Upper lobe of left lung (tissue), 6 donors: ENCODE results near the gene MACROH2A2. TPM values are rescaled to one million over a fixed set of nuclear protein-coding genes. Genes with fewer than 3 reads are reported as not detected.
"Not testable (repeated sequence)": the region's sequence is repeated elsewhere in the genome, so short reads cannot be mapped to it uniquely, and the experiment has no call there.

Source experiments
- ATAC-seq, 2 donors: fragments of 200-7000 bp; cut with Tn5 transposase; one replicate each; pipeline ENCODE4 v1.9.1; 2022; ENCODE audit warnings: mild to moderate bottlenecking in 2 of 2, moderate library complexity in 2 of 2; ENCODE audit not compliant: low FRiP score in 2 of 2
- DNase-seq, 2 donors: peaks; one replicate each; pipeline ENCODE4 v3.0.0-alpha.2; 2019 to 2020
- H3K27ac ChIP-seq, 4 donors: fragments of 200-600 bp; sonication (generic); one replicate each; pipeline ENCODE4 v1.5.1; 2016 to 2019
- H3K27me3 ChIP-seq, 4 donors: fragments of 200-600 bp; sonication (generic); one replicate each; pipeline ENCODE4 v1.5.1; 2017 to 2019
- H3K36me3 ChIP-seq, 4 donors: fragments of 200-600 bp; sonication (generic); one replicate each; pipeline ENCODE4 v1.5.1; 2016 to 2019
- H3K4me1 ChIP-seq, 4 donors: fragments of 200-600 bp; sonication (generic); one replicate each; pipeline ENCODE4 v1.5.1; 2018 to 2019
- H3K4me3 ChIP-seq, 4 donors: fragments of 200-600 bp; sonication (generic); one replicate each; pipeline ENCODE4 v1.5.1; 2017 to 2019; ENCODE audit warnings: mild to moderate bottlenecking in 2 of 4, moderate library complexity in 1 of 4
- H3K9me3 ChIP-seq, 4 donors: fragments of 200-600 bp; sonication (generic); one replicate each; pipeline ENCODE4 v1.5.1; 2018 to 2019
- CTCF ChIP-seq, 6 experiments: fragments of 450-650 bp in 4 of 6; fragments of 200-600 bp in 2 of 6; sonication (generic) in 2 of 6; IDR thresholded peaks; one replicate each; pipeline ENCODE4 v1.5.1; 2016 to 2019; ENCODE audit warnings: antibody characterized with exemption in 6 of 6
- EP300 ChIP-seq, 4 donors: sonication (generic); formaldehyde crosslinking; IDR thresholded peaks; one replicate each; pipeline ENCODE4 v1.5.1; 2017; ENCODE audit warnings: antibody characterized with exemption in 4 of 4, control low read depth in 2 of 4
- POLR2A ChIP-seq, 4 donors: fragments of 450-650 bp; IDR thresholded peaks; one replicate each; pipeline ENCODE4 v1.5.1; 2016 to 2017; ENCODE audit warnings: antibody characterized with exemption in 4 of 4, mild to moderate bottlenecking in 2 of 4
- POLR2AphosphoS5 ChIP-seq, 2 donors: sonication (generic); formaldehyde crosslinking; IDR thresholded peaks; one replicate each; pipeline ENCODE4 v1.5.1; 2017; ENCODE audit warnings: antibody characterized with exemption in 2 of 2
- WGBS, 2 donors: methylation state at CpG; one replicate each; pipeline ENCODE4 v1.1.5; 2017 to 2018; 5-methylcytosine and 5-hydroxymethylcytosine counted together
- total RNA-seq, 6 donors: library from RNA; depleted of rRNA in 4 of 6; stranded (reverse); fragments of >200 nt in 4 of 6; gene quantifications; one replicate each; pipeline versions ENCODE4 v1.1.0 to v1.2.1, GENCODE V29; 2016 to 2021
- donor health status: DM: no; HTN: no; CAD: no; lungs with moderate emphysema.
- donor health status: DM: no; HTN: yes; CAD: no; lungs with severe emphysema.

Gene MACROH2A2
- total RNA-seq, 6 donors from 2014 or later = 5.2 to 10.9 (median 7.1) TPM

DNA sequence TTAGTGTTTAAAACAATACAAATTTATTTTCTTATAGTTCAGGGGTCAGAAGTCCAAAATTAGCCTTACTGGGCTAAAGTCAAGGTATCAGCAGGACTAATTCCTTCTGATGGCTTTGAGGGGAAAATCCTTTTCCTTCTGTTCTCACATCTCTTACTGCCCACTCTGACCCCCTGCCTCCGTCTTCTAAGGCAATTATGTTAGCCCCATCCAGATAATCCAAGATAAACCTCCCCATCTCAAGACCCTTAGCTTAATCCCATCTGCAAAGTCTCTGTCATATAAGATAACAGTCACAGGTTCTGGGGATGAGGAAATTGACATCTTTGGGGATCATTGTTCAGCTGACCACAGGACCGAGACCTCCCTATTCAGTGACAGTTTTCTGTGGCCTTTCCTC, 22.3 kb downstream of the MACROH2A2 start:
- Histone ChIP-seq H3K4me1 (no peaks in the 10 kb centered on the region), H3K36me3 (no peaks in the 10 kb centered on the region), H3K9me3 (no peaks in the 10 kb centered on the region), H3K4me3 (no peak overlapping the region), H3K27me3 (no peaks in the 10 kb centered on the region), H3K27ac (no peak overlapping the region)
- no peak for ATAC-seq
- no peak for DNase-seq
- TF ChIP-seq EP300 (IDR thresholded peaks at IDR 0.05) = no peak
- no peak for TF ChIP-seq POLR2A (IDR thresholded peaks at IDR 0.05)
- no peak for TF ChIP-seq POLR2AphosphoS5 (IDR thresholded peaks at IDR 0.05)
- no peak for TF ChIP-seq CTCF (IDR thresholded peaks at IDR 0.05)
- WGBS, 2 donors = 98 to 100% methylated on average over 2 of the region's 2 CpGs

- no peaks in the 10 kb centered on the region for H3K9me3 ChIP-seq
- no peak for DNase-seq
Measured at GRCh38 chr10:70078329-70078728, 25.7 kb downstream of the MACROH2A2 start.

GRCh38 chr10:70078937-70079336, 26.3 kb downstream of the MACROH2A2 start:
- TF ChIP-seq CTCF (IDR thresholded peaks at IDR 0.05) (no peak), POLR2AphosphoS5 (IDR thresholded peaks at IDR 0.05) (no peak), EP300 (IDR thresholded peaks at IDR 0.05) (no peak), POLR2A (IDR thresholded peaks at IDR 0.05) (no peak)
- H3K27ac ChIP-seq = no peak overlapping the region
- no peak overlapping the region for H3K4me3 ChIP-seq
- WGBS, 2 donors = 83 to 95% methylated on average over 7 of the region's 7 CpGs
- H3K9me3 ChIP-seq = no peaks in the 10 kb centered on the region
- no peaks in the 10 kb centered on the region for H3K36me3 ChIP-seq
- ATAC-seq (no peak), DNase-seq (no peak)
- H3K4me1 ChIP-seq = no peaks in the 10 kb centered on the region
- H3K27me3 ChIP-seq = no peaks in the 10 kb centered on the region

More at GRCh38 chr10:70078329-70078728, 25.7 kb downstream of the MACROH2A2 start:
- H3K27ac ChIP-seq = no peak overlapping the region
- TF ChIP-seq POLR2AphosphoS5 (IDR thresholded peaks at IDR 0.05) (no peak), POLR2A (IDR thresholded peaks at IDR 0.05) (no peak), EP300 (IDR thresholded peaks at IDR 0.05) (no peak), CTCF (IDR thresholded peaks at IDR 0.05) (no peak)
- no peak overlapping the region for H3K4me3 ChIP-seq
- no peaks in the 10 kb centered on the region for H3K27me3 ChIP-seq
- no peaks in the 10 kb centered on the region for H3K36me3 ChIP-seq
- no peaks in the 10 kb centered on the region for H3K4me1 ChIP-seq
- WGBS, 2 donors = 92 to 93% methylated on average over 5 of the region's 5 CpGs
- ATAC-seq = no peak

DNA sequence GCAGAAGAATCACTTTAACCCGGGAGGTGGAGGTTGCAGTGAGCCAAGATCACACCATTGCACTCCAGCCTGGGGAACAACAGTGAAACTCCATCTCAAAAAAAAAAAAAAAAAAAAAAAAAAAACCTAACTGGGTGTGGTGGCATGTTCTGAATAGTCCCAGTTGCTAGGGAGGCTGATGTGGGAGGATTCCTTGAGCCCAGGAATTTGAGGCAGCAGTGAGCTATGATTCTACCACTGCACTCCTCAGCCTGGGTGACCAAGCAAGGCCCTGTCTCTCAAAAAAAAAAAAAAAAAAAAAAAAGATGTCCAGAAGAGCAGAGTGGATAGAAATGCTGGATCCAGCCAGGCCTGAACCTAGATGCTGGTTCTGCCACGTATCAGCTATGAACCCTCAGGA, 28.1 kb downstream of the MACROH2A2 start:
- not testable (repeated sequence) for H3K9me3 ChIP-seq, H3K36me3 ChIP-seq, ATAC-seq, H3K27me3 ChIP-seq, DNase-seq, H3K4me1 ChIP-seq, H3K4me3 ChIP-seq, H3K27ac ChIP-seq
- 95 to 98% methylated on average over 2 of the region's 2 CpGs for WGBS, 2 donors

GRCh38 chr10:70084189-70084588, 31.5 kb downstream of the MACROH2A2 start:
- H3K4me3 ChIP-seq = no peak overlapping the region
- TF ChIP-seq EP300 (IDR thresholded peaks at IDR 0.05) (no peak), CTCF (IDR thresholded peaks at IDR 0.05) (no peak), POLR2A (IDR thresholded peaks at IDR 0.05) (no peak), POLR2AphosphoS5 (IDR thresholded peaks at IDR 0.05) (no peak)
- H3K9me3 ChIP-seq = no peaks in the 10 kb centered on the region
- no peaks in the 10 kb centered on the region for H3K36me3 ChIP-seq
- 90% methylated on average over 6 of the region's 6 CpGs for WGBS, 2 donors
- no peak overlapping the region for H3K27ac ChIP-seq
- DNase-seq = no peak
- H3K4me1 ChIP-seq = no peaks in the 10 kb centered on the region
- no peak for ATAC-seq
- H3K27me3 ChIP-seq = no peaks in the 10 kb centered on the region
